ENCODE data around the gene HOXB2. TPM values are rescaled to one million over a fixed set of nuclear protein-coding genes. Genes with fewer than 3 reads are reported as not detected.

HOXB2 gene
- polyA plus RNA-seq, 3 donors = 1.6 to 3.8 (median 3.3) TPM

DNA sequence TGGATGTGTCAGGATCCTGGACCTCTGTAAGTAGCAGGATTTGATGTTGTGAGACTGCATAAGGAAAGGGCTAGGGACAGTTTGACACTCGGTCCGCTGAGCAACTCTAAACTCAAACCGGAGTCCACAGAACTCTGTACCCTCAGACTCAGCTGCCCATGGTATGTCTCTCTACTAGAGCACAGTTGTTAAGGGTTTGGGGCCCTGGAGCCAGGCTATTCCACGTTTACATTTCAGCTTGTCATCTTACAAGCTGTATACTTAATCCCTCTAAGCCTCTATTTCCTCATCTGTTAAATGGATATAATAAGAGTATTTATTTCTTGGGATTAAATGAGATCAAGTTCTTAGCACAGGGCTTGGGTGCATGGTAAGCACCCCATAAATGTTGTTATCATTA lies 42.0 kb downstream of the HOXB2 start:
- H3K36me3 ChIP-seq (replicated peaks in 1 of 2; ENCODE audit: control insufficient read depth in 1 of 2, insufficient read depth in 2 of 2, low read length in 2 of 2) = no peaks in the 10 kb centered on the region
- TF ChIP-seq, protein P1, sequence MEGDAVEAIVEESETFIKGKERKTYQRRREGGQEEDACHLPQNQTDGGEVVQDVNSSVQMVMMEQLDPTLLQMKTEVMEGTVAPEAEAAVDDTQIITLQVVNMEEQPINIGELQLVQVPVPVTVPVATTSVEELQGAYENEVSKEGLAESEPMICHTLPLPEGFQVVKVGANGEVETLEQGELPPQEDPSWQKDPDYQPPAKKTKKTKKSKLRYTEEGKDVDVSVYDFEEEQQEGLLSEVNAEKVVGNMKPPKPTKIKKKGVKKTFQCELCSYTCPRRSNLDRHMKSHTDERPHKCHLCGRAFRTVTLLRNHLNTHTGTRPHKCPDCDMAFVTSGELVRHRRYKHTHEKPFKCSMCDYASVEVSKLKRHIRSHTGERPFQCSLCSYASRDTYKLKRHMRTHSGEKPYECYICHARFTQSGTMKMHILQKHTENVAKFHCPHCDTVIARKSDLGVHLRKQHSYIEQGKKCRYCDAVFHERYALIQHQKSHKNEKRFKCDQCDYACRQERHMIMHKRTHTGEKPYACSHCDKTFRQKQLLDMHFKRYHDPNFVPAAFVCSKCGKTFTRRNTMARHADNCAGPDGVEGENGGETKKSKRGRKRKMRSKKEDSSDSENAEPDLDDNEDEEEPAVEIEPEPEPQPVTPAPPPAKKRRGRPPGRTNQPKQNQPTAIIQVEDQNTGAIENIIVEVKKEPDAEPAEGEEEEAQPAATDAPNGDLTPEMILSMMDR (IDR thresholded peaks at IDR 0.05) = no peak

DNA sequence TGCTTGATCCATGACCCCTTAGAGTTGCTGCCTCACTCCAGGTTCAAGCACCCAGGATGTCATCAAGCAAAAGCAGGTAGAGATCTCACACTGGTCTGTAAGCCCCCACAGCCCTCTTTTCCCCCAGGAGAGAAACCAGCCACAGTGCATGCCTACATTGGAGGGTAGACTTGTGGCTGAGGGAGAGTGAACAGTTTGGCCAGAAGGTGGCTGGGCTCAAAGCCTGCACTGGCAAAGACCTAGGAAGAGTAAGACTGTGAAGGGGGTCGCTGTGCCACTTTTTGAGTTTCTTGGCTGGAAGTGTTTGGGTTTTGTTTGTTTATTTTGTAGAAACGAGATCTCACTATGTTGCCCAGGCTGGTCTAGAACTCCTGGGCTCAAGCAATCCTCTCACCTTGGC lies 42.6 kb downstream of the HOXB2 start:
- Histone ChIP-seq H3K9me3 (replicated peaks in 1 of 2; ENCODE audit: control insufficient read depth in 1 of 2, insufficient read depth in 1 of 2, low read length in 2 of 2) (no peaks in the 10 kb centered on the region), H3K4me1 (ENCODE audit: control insufficient read depth in 1 of 2, insufficient read depth in 2 of 2, low read length in 2 of 2) (no peaks in the 10 kb centered on the region), H3K9ac (ENCODE audit: insufficient read depth, low read length, poor library complexity, severe bottlenecking) (no peak overlapping the region), H3K36me3 (replicated peaks in 1 of 2; ENCODE audit: control insufficient read depth in 1 of 2, insufficient read depth in 2 of 2, low read length in 2 of 2) (no peaks in the 10 kb centered on the region), H2AFZ (ENCODE audit: insufficient read depth, low read depth, low read length, poor library complexity, severe bottlenecking) (no peak overlapping the region), H3K79me2 (ENCODE audit: insufficient read depth, low read length) (no peaks in the 10 kb centered on the region), H4K20me1 (ENCODE audit: insufficient read depth, low read length) (no peaks in the 10 kb centered on the region), H3K27me3 (ENCODE audit: control insufficient read depth in 2 of 2, insufficient read depth in 2 of 2, low read length in 2 of 2) (peaks cover 11 to 16% of the 10 kb centered on the region in 2 donors), H3K4me3 (replicated peaks in 1 of 3; ENCODE audit: low read depth in 2 of 3, low read length in 3 of 3) (no peak overlapping the region), H3K4me2 (replicated peaks; ENCODE audit: extremely low read depth, low read length, poor library complexity, severe bottlenecking) (no peak overlapping the region), H3K27ac (ENCODE audit: low read depth in 1 of 2, low read length in 2 of 2) (no peak overlapping the region)
- Mint-ChIP-seq H3K4me1 (peaks cover 3% of the 10 kb centered on the region), H3K36me3 (no peaks in the 10 kb centered on the region), H3K4me3 (no peak overlapping the region), H3K27ac (no peak overlapping the region), H3K27me3 (ENCODE audit: low read depth in 3 of 3) (peaks cover 10 to 34% (median 22%) of the 10 kb centered on the region in 3 donors), H3K9me3 (peaks cover 0 to 2% (median 0%) of the 10 kb centered on the region in 7 donors)
- WGBS (ENCODE audit: insufficient coverage) = 100% methylated on average over 2 of the region's 2 CpGs
- TF ChIP-seq, protein P1 (IDR thresholded peaks at IDR 0.05) = no peak
- no peak for DNase-seq
- intact Hi-C loops (cut with micrococcal nuclease) = no loop called here

More for the DNA sequence above, 42.0 kb downstream of the HOXB2 start:
- no peak for DNase-seq
- Mint-ChIP-seq H3K4me1 (peaks cover 3% of the 10 kb centered on the region), H3K4me3 (no peak overlapping the region), H3K9me3 (peaks cover 0 to 2% (median 0%) of the 10 kb centered on the region in 7 donors), H3K27ac (no peak overlapping the region), H3K27me3 (ENCODE audit: low read depth in 3 of 3) (peaks cover 10 to 30% (median 18%) of the 10 kb centered on the region in 3 donors), H3K36me3 (no peaks in the 10 kb centered on the region)
- Histone ChIP-seq H3K4me3 (replicated peaks in 1 of 3; ENCODE audit: low read depth in 2 of 3, low read length in 3 of 3) (no peak overlapping the region), H3K9ac (ENCODE audit: insufficient read depth, low read length, poor library complexity, severe bottlenecking) (no peak overlapping the region), H3K4me1 (ENCODE audit: control insufficient read depth in 1 of 2, insufficient read depth in 2 of 2, low read length in 2 of 2) (no peaks in the 10 kb centered on the region), H3K27ac (ENCODE audit: low read depth in 1 of 2, low read length in 2 of 2) (no peak overlapping the region), H3K4me2 (replicated peaks; ENCODE audit: extremely low read depth, low read length, poor library complexity, severe bottlenecking) (no peak overlapping the region), H3K27me3 (ENCODE audit: control insufficient read depth in 2 of 2, insufficient read depth in 2 of 2, low read length in 2 of 2) (peaks cover 8 to 14% of the 10 kb centered on the region in 2 donors), H3K79me2 (ENCODE audit: insufficient read depth, low read length) (no peaks in the 10 kb centered on the region), H2AFZ (ENCODE audit: insufficient read depth, low read depth, low read length, poor library complexity, severe bottlenecking) (no peak overlapping the region), H4K20me1 (ENCODE audit: insufficient read depth, low read length) (no peaks in the 10 kb centered on the region), H3K9me3 (replicated peaks in 1 of 2; ENCODE audit: control insufficient read depth in 1 of 2, insufficient read depth in 1 of 2, low read length in 2 of 2) (no peaks in the 10 kb centered on the region)
- intact Hi-C loops (cut with micrococcal nuclease) = no loop called here
- WGBS (ENCODE audit: insufficient coverage) = 100% methylated on average over 3 of the region's 4 CpGs

Data from CD14-positive monocyte (primary cell).